B cell (primary cell): ENCODE data around the gene CDK4. TPM values are rescaled to one million over a fixed set of nuclear protein-coding genes. Genes with fewer than 3 reads are reported as not detected.

Experiments used
- ATAC-seq: fragments of 200-7000 bp; cut with Tn5 transposase; one replicate; pipeline ENCODE4 v1.10.0; 2021; ENCODE audit warnings: low read depth, mild to moderate bottlenecking, moderate number of reproducible peaks, moderate library complexity
- CTCF ChIA-PET: fragments of 350-600 bp; sonication (Branson Sonifier 250); formaldehyde crosslinking; loops from one replicate; lab custom pipeline; 2021; ENCODE audit warnings: antibody characterized with exemption, inconsistent platforms; lab: Charles Lee
- POLR2A ChIA-PET: fragments of 350-600 bp; sonication (Branson Sonifier 250); formaldehyde crosslinking; loops from one replicate; lab custom pipeline; 2021; ENCODE audit warnings: antibody characterized with exemption; lab: Charles Lee
- DNase-seq: peaks from one replicate; pipeline ENCODE4 v3.0.0; 2013
- H2AFZ ChIP-seq: 2 replicates; pipeline ENCODE4 v1.6.1; 2012; ENCODE audit warnings: mild to moderate bottlenecking, low read depth, low read length; ENCODE audit not compliant: insufficient read depth, poor library complexity, severe bottlenecking
- H3K27ac ChIP-seq, 2 donors: 1 replicate in 1 of 2; 2 replicates in 1 of 2; pipeline ENCODE4 v1.5.1; 2012 to 2013; ENCODE audit warnings: low read length in 2 of 2, mild to moderate bottlenecking in 2 of 2, moderate library complexity in 1 of 2
- H3K27me3 ChIP-seq, 4 experiments: fragments of 200-600 bp in 1 of 4; sonication (generic) in 1 of 4; replicated peaks in 1 of 4; 1 replicate in 2 of 4; 2 replicates in 2 of 4; pipeline versions ENCODE4 v1.6.1 to v1.7.0; 2013 to 2016; ENCODE audit warnings: low read length in 3 of 4, mild to moderate bottlenecking in 2 of 4, mixed read lengths in 1 of 4, moderate library complexity in 1 of 4; ENCODE audit not compliant: insufficient read depth in 4 of 4, control insufficient read depth in 3 of 4; ENCODE audit errors: control extremely low read depth in 1 of 4
- H3K36me3 ChIP-seq, 2 experiments: replicated peaks in 1 of 2; 1 replicate in 1 of 2; 2 replicates in 1 of 2; pipeline versions ENCODE4 v1.6.1 to v1.7.1; 2013; ENCODE audit warnings: low read length in 1 of 2; ENCODE audit not compliant: insufficient read depth in 2 of 2, control insufficient read depth in 1 of 2; ENCODE audit errors: control extremely low read depth in 1 of 2, extremely low read depth in 1 of 2
- H3K4me1 ChIP-seq, 2 donors: fragments of 200-600 bp in 1 of 2; sonication (generic) in 1 of 2; 1 replicate in 1 of 2; 2 replicates in 1 of 2; pipeline versions ENCODE4 v1.5.1 to v1.6.1; 2013 to 2017; ENCODE audit warnings: low read length in 2 of 2; ENCODE audit not compliant: control insufficient read depth in 2 of 2, insufficient read depth in 2 of 2
- H3K4me2 ChIP-seq: replicated peaks from 2 replicates; pipeline ENCODE3; 2012; ENCODE audit warnings: mild to moderate bottlenecking, low read depth, low read length; ENCODE audit not compliant: poor library complexity, severe bottlenecking
- H3K4me3 ChIP-seq, 5 experiments: fragments of 200-600 bp in 1 of 5; sonication (generic) in 1 of 5; 1 replicate in 3 of 5; 2 replicates in 2 of 5; pipeline versions ENCODE4 v1.5.1 to v1.7.0; 2011 to 2016; ENCODE audit warnings: low read length in 4 of 5, mild to moderate bottlenecking in 4 of 5, low read depth in 2 of 5, control low read depth in 1 of 5, moderate library complexity in 1 of 5; ENCODE audit not compliant: insufficient read depth in 1 of 5; ENCODE audit errors: control extremely low read depth in 1 of 5, extremely low read depth in 1 of 5
- H3K79me2 ChIP-seq: fragments of 200-600 bp; sonication (generic); one replicate; pipeline ENCODE4 v1.6.0; 2016; ENCODE audit warnings: low read length; ENCODE audit not compliant: control insufficient read depth, insufficient read depth
- H3K9ac ChIP-seq: fragments of 200-600 bp; sonication (generic); 2 replicates; pipeline ENCODE4 v1.6.1; 2017; ENCODE audit warnings: mild to moderate bottlenecking, low read length, moderate library complexity
- H3K9me3 ChIP-seq, 3 donors: one replicate each; pipeline versions ENCODE4 v1.6.1 to v1.7.1; 2013; ENCODE audit warnings: low read length in 2 of 3; ENCODE audit not compliant: control insufficient read depth in 2 of 3, insufficient read depth in 1 of 3; ENCODE audit errors: control extremely low read depth in 1 of 3
- H4K20me1 ChIP-seq: 2 replicates; pipeline ENCODE4 v1.6.0; 2012; ENCODE audit warnings: mild to moderate bottlenecking, low read length; ENCODE audit not compliant: insufficient read depth, control insufficient read depth, poor library complexity, severe bottlenecking
- H3K27ac Mint-ChIP-seq: one replicate; pipeline ENCODE4 v1.8.0; 2021; ENCODE audit warnings: mixed read lengths
- H3K27me3 Mint-ChIP-seq: one replicate; pipeline ENCODE4 v1.8.0; 2021; ENCODE audit warnings: mixed read lengths
- H3K4me1 Mint-ChIP-seq: one replicate; pipeline ENCODE4 v1.8.0; 2021; ENCODE audit warnings: mixed read lengths
- H3K4me3 Mint-ChIP-seq: one replicate; pipeline ENCODE4 v1.8.0; 2021; ENCODE audit warnings: mixed read lengths
- H3K9me3 Mint-ChIP-seq: one replicate; pipeline ENCODE4 v1.8.0; 2022; ENCODE audit warnings: mixed read lengths; ENCODE audit not compliant: insufficient read depth
- CTCF ChIP-seq: fragments of 200-600 bp; IDR thresholded peaks from one replicate; pipeline ENCODE4 v1.8.0; 2022; ENCODE audit warnings: antibody characterized with exemption, mild to moderate bottlenecking
- EZH2 ChIP-seq: IDR thresholded peaks from 2 replicates; pipeline ENCODE4 v1.6.1; 2012; ENCODE audit warnings: borderline replicate concordance, low read depth, mild to moderate bottlenecking, moderate library complexity, low read length; ENCODE audit not compliant: insufficient read depth, poor library complexity, severe bottlenecking
- WGBS: methylation state at CpG from one replicate; pipeline ENCODE4 v1.1.5; 2013; ENCODE audit warnings: missing lambda C conversion rate; ENCODE audit not compliant: insufficient coverage; 5-methylcytosine and 5-hydroxymethylcytosine counted together
- intact Hi-C: fragments of 100-400 bp; cut with micrococcal nuclease; formaldehyde crosslinking; loops from one replicate; pipeline ENCODE4 v1.10.0; 2022
- polyA plus RNA-seq: library from polyadenylated mRNA; depleted of rRNA; stranded (reverse); fragments of >200 nt; gene quantifications from 2 replicates; pipeline ENCODE4 v1.2.3, GENCODE V29; 2012
- total RNA-seq, 2 donors: library from RNA; stranded (reverse); fragments of 120-200 nt in 1 of 2; gene quantifications; 1 replicate in 1 of 2; 2 replicates in 1 of 2; pipeline versions ENCODE4 v1.2.3 to v1.2.4, GENCODE V29; 2013 to 2022

The CDK4 gene
- total and polyA plus RNA-seq, 2 donors (not counting 1 experiment from before 2014, with no cell fraction given): 34.8 to 44.6 TPM

DNA sequence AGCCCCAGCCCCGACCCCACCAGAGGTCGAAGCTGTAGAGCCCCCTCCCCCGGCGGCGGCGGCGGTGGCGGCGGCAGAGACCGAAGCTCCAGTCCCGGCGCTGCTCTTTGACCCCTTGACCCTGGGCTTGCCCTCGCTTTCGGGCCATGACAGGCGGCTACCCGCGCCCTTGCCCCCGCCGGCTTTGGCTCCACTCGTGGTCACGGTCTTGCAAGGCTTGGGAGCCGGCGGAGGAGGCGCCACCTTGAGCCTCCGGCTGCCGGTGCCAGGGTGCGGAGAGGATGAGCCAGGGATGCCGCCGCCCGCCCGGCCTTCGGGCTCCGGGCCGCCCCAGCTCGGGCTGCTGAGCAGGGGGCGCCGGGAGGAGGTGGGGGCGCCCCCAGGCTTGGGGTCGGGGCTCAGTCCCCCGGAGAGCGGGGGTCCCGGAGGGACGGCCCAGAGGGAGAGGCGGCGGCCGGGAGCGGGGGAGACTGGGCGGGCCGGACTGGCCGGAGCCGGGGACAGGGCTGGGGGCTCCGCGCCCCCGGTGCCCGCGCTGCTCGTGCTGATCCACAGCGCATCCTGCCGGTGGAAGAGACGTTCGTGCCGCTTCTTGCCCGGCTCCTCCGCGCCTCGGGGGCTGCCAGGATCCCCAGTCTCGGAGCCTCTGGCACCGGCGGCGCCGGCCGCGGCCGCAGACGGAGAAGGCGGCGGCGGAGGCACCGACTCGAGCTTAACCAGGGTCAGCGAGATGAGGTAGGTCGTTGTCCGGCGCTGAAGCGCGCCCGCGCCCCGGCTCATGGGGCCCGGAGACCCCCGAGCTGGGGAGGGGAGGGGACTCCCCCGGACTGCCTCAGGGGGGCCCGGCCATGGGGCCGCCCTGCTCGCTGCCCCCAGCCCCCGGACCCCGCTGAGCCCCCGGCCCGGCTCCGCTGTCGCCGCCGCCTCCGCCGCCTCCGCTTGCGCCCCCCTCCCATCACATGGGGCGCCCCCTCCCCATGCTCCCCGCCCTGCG, 14.3 kb downstream of the CDK4 start:
- no peak overlapping the region for H3K4me3 ChIP-seq
- H3K9me3 ChIP-seq: no peaks in the 10 kb centered on the region
- intact Hi-C loops: no loop called here
- no peak for TF ChIP-seq CTCF
- no peak for TF ChIP-seq EZH2
- DNase-seq (no peak), ATAC-seq (no peak)
- ChIA-PET CTCF (no interaction called here), POLR2A (interaction anchor here (0.6 kb wide), 1 partner anchor 65 kb away, joined by 3 read pairs; no protein-coding TSS in a partner anchor)
- Mint-ChIP-seq H3K27me3 (no peaks in the 10 kb centered on the region), H3K4me1 (peaks cover 33% of the 10 kb centered on the region), H3K9me3 (no peaks in the 10 kb centered on the region), H3K4me3 (no peak overlapping the region), H3K27ac (no peak overlapping the region)
- H3K36me3 ChIP-seq: peaks cover 0 to 48% of the 10 kb centered on the region in 2 experiments
- H3K4me1 ChIP-seq: peaks cover 31 to 38% of the 10 kb centered on the region in 2 donors
- no peak overlapping the region for H2AFZ ChIP-seq
- H3K9ac ChIP-seq: no peak overlapping the region
- 96% methylated on average over 92 of the region's 110 CpGs for WGBS
- H3K27ac ChIP-seq: no peak overlapping the region
- H3K27me3 ChIP-seq: no peaks in the 10 kb centered on the region
- H4K20me1 ChIP-seq: peaks cover 57% of the 10 kb centered on the region
- no peak overlapping the region for H3K4me2 ChIP-seq
- H3K79me2 ChIP-seq: peaks cover 56% of the 10 kb centered on the region
